Esophagus muscularis mucosa (tissue), 3 donors: ENCODE data around the gene STRN.

Source experiments
- CTCF ChIP-seq, 3 experiments: fragments of 200-600 bp in 2 of 3; fragments of 450-650 bp in 1 of 3; sonication (generic) in 2 of 3; IDR thresholded peaks; one replicate each; pipeline ENCODE4 v1.5.1; 2017 to 2019; ENCODE audit warnings: antibody characterized with exemption in 3 of 3, mild to moderate bottlenecking in 2 of 3, moderate library complexity in 1 of 3
- POLR2A ChIP-seq: fragments of 450-650 bp; IDR thresholded peaks from one replicate; pipeline ENCODE4 v1.6.1; 2017; ENCODE audit warnings: antibody characterized with exemption, moderate library complexity, mild to moderate bottlenecking, low read depth

- no peak for TF ChIP-seq POLR2A
- no peak for TF ChIP-seq CTCF (IDR thresholded peaks at IDR 0.05)
Observed at GRCh38 chr2:36902385-36903120, 63.8 kb downstream of the STRN start.
